CD14-positive monocyte (primary cell): ENCODE results near the gene ULK3. TPM values are rescaled to one million over a fixed set of nuclear protein-coding genes. Genes with fewer than 3 reads are reported as not detected.

ENCODE experiments used
- DNase-seq, 3 donors: peaks; one replicate each; pipeline ENCODE4 v3.0.0-alpha.2; 2011 to 2022
- H2AFZ ChIP-seq: 2 replicates; pipeline ENCODE4 v1.6.0; 2012; ENCODE audit warnings: mild to moderate bottlenecking, low read depth, low read length, inconsistent platforms; ENCODE audit not compliant: insufficient read depth, poor library complexity, severe bottlenecking
- H3K27ac ChIP-seq, 2 donors: 1 replicate in 1 of 2; 2 replicates in 1 of 2; pipeline ENCODE4 v1.5.1; 2012 to 2013; ENCODE audit warnings: low read length in 2 of 2, control low read depth in 1 of 2, inconsistent platforms in 1 of 2, low read depth in 1 of 2, mild to moderate bottlenecking in 1 of 2
- H3K27me3 ChIP-seq, 2 donors: one replicate each; pipeline versions ENCODE4 v1.6.0 to v1.6.1; 2011 to 2013; ENCODE audit warnings: low read length in 2 of 2; ENCODE audit not compliant: control insufficient read depth in 2 of 2, insufficient read depth in 2 of 2
- H3K36me3 ChIP-seq, 2 donors: replicated peaks in 1 of 2; 1 replicate in 1 of 2; 2 replicates in 1 of 2; pipeline versions ENCODE4 v1.5.1 to v1.6.1; 2012 to 2013; ENCODE audit warnings: low read length in 2 of 2, control low read depth in 1 of 2, inconsistent platforms in 1 of 2, mild to moderate bottlenecking in 1 of 2; ENCODE audit not compliant: insufficient read depth in 2 of 2, control insufficient read depth in 1 of 2
- H3K4me1 ChIP-seq, 2 donors: 1 replicate in 1 of 2; 2 replicates in 1 of 2; pipeline versions ENCODE4 v1.5.1 to v1.6.1; 2012 to 2013; ENCODE audit warnings: low read length in 2 of 2, control low read depth in 1 of 2, inconsistent platforms in 1 of 2, mild to moderate bottlenecking in 1 of 2, moderate library complexity in 1 of 2; ENCODE audit not compliant: insufficient read depth in 2 of 2, control insufficient read depth in 1 of 2
- H3K4me2 ChIP-seq: replicated peaks from 2 replicates; pipeline ENCODE3; 2012; ENCODE audit warnings: low read length, moderate library complexity, mild to moderate bottlenecking; ENCODE audit not compliant: poor library complexity, severe bottlenecking; ENCODE audit errors: extremely low read depth
- H3K4me3 ChIP-seq, 3 experiments: fragments of 200-600 bp in 1 of 3; sonication (generic) in 1 of 3; replicated peaks in 1 of 3; 1 replicate in 2 of 3; 2 replicates in 1 of 3; pipeline ENCODE4 v1.5.1; 2011 to 2013; ENCODE audit warnings: low read length in 3 of 3, mild to moderate bottlenecking in 3 of 3, control low read depth in 2 of 3, low read depth in 2 of 3, inconsistent platforms in 1 of 3, moderate library complexity in 1 of 3
- H3K79me2 ChIP-seq: 2 replicates; pipeline ENCODE4 v1.6.0; 2012; ENCODE audit warnings: mild to moderate bottlenecking, control low read depth, inconsistent platforms, low read length, moderate library complexity; ENCODE audit not compliant: insufficient read depth
- H3K9ac ChIP-seq: 2 replicates; pipeline ENCODE4 v1.6.0; 2017; ENCODE audit warnings: low read length, mild to moderate bottlenecking; ENCODE audit not compliant: insufficient read depth, poor library complexity, severe bottlenecking
- H3K9me3 ChIP-seq, 2 donors: replicated peaks in 1 of 2; 1 replicate in 1 of 2; 2 replicates in 1 of 2; pipeline versions ENCODE4 v1.5.1 to v1.6.1; 2012 to 2013; ENCODE audit warnings: low read length in 2 of 2, control low read depth in 1 of 2; ENCODE audit not compliant: control insufficient read depth in 1 of 2, insufficient read depth in 1 of 2
- H4K20me1 ChIP-seq: 2 replicates; pipeline ENCODE4 v1.6.0; 2012; ENCODE audit warnings: mild to moderate bottlenecking, low read length, control low read depth, moderate library complexity; ENCODE audit not compliant: insufficient read depth
- H3K27ac Mint-ChIP-seq, 7 donors: one replicate each; pipeline ENCODE4 v1.8.0; 2020; ENCODE audit warnings: mild to moderate bottlenecking in 7 of 7, mixed read lengths in 7 of 7, moderate library complexity in 6 of 7, inconsistent platforms in 2 of 7
- H3K27me3 Mint-ChIP-seq, 3 donors: one replicate each; pipeline ENCODE4 v1.8.0; 2021 to 2022; ENCODE audit warnings: low read depth in 3 of 3, mild to moderate bottlenecking in 3 of 3, mixed read lengths in 3 of 3, moderate library complexity in 3 of 3, inconsistent platforms in 1 of 3
- H3K36me3 Mint-ChIP-seq, 2 donors: one replicate each; pipeline ENCODE4 v1.8.0; 2020; ENCODE audit warnings: mixed read lengths in 2 of 2, inconsistent platforms in 1 of 2, mild to moderate bottlenecking in 1 of 2
- H3K4me1 Mint-ChIP-seq: one replicate; pipeline ENCODE4 v1.8.0; 2020; ENCODE audit warnings: mild to moderate bottlenecking, mixed read lengths
- H3K4me3 Mint-ChIP-seq, 2 donors: one replicate each; pipeline ENCODE4 v1.8.0; 2020; ENCODE audit warnings: mild to moderate bottlenecking in 2 of 2, mixed read lengths in 2 of 2, moderate library complexity in 1 of 2
- H3K9me3 Mint-ChIP-seq, 7 donors: one replicate each; pipeline ENCODE4 v1.8.0; 2020 to 2022; ENCODE audit warnings: mixed read lengths in 7 of 7, mild to moderate bottlenecking in 6 of 7, moderate library complexity in 6 of 7, inconsistent platforms in 2 of 7
- WGBS: methylation state at CpG from one replicate; pipeline ENCODE4 v1.1.5; 2013; ENCODE audit warnings: missing lambda C conversion rate; ENCODE audit not compliant: insufficient coverage; 5-methylcytosine and 5-hydroxymethylcytosine counted together
- intact Hi-C, 2 donors: fragments of 100-400 bp; cut with micrococcal nuclease; formaldehyde crosslinking; loops; one replicate each; pipeline versions ENCODE4 v1.15.0 to v1.15.1; 2023
- polyA plus RNA-seq, 3 donors: library from polyadenylated mRNA; depleted of rRNA in 1 of 3; unstranded in 2 of 3; stranded (reverse) in 1 of 3; fragments of 300-500 nt in 2 of 3; fragments of >200 nt in 1 of 3; fragmentation: Illumina TruSeq in 2 of 3; gene quantifications; 1 replicate in 2 of 3; 2 replicates in 1 of 3; pipeline ENCODE4 v1.2.3, GENCODE V29; 2012 to 2021
- TF ChIP-seq, protein P1 (sequence below): fragments of 200-600 bp; IDR thresholded peaks from one replicate; pipeline ENCODE4 v1.8.0; 2022; ENCODE audit warnings: antibody characterized with exemption, mild to moderate bottlenecking

The ULK3 gene
- polyA plus RNA-seq, 3 donors: 9.4 to 58.7 (median 16.0) TPM

- H3K27ac Mint-ChIP-seq: peak overlapping the region in 1 of 7 donors; percentile 25
- intact Hi-C loops: no loop called here
- DNase-seq: no peak
- H3K4me1 Mint-ChIP-seq: peaks cover 7% of the 10 kb centered on the region
- H3K36me3 ChIP-seq: peaks cover 77 to 84% of the 10 kb centered on the region in 2 donors
- peaks cover 0 to 1% (median 0%) of the 10 kb centered on the region in 3 donors for H3K27me3 Mint-ChIP-seq
- no peak overlapping the region for H2AFZ ChIP-seq
- no peak overlapping the region for H3K4me3 Mint-ChIP-seq
- no peaks in the 10 kb centered on the region for H3K4me1 ChIP-seq
- H3K9me3 Mint-ChIP-seq: no peaks in the 10 kb centered on the region
- H3K79me2 ChIP-seq: peaks cover 32% of the 10 kb centered on the region
- H3K36me3 Mint-ChIP-seq: peaks cover 72 to 88% of the 10 kb centered on the region in 2 donors
- H3K27ac ChIP-seq: no peak overlapping the region
- no peak overlapping the region for H3K9ac ChIP-seq
- H3K4me3 ChIP-seq: no peak overlapping the region
- 96% methylated on average over 7 of the region's 7 CpGs for WGBS
- TF ChIP-seq, protein P1, sequence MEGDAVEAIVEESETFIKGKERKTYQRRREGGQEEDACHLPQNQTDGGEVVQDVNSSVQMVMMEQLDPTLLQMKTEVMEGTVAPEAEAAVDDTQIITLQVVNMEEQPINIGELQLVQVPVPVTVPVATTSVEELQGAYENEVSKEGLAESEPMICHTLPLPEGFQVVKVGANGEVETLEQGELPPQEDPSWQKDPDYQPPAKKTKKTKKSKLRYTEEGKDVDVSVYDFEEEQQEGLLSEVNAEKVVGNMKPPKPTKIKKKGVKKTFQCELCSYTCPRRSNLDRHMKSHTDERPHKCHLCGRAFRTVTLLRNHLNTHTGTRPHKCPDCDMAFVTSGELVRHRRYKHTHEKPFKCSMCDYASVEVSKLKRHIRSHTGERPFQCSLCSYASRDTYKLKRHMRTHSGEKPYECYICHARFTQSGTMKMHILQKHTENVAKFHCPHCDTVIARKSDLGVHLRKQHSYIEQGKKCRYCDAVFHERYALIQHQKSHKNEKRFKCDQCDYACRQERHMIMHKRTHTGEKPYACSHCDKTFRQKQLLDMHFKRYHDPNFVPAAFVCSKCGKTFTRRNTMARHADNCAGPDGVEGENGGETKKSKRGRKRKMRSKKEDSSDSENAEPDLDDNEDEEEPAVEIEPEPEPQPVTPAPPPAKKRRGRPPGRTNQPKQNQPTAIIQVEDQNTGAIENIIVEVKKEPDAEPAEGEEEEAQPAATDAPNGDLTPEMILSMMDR: no peak
- no peaks in the 10 kb centered on the region for H3K27me3 ChIP-seq
- H3K4me2 ChIP-seq: no peak overlapping the region
- H4K20me1 ChIP-seq: peaks cover 89% of the 10 kb centered on the region
- no peaks in the 10 kb centered on the region for H3K9me3 ChIP-seq
These were observed 9.0 kb upstream of the ULK3 start for GRCh38 chr15:74851960-74852359.

GRCh38 chr15:74850393-74850792 is 7.4 kb upstream of the ULK3 start:
- TF ChIP-seq, protein P1: no peak
- H3K27ac Mint-ChIP-seq: no peak overlapping the region
- H3K27me3 ChIP-seq: no peaks in the 10 kb centered on the region

More at GRCh38 chr15:74850393-74850792, 7.4 kb upstream of the ULK3 start:
- Mint-ChIP-seq H3K36me3 (peaks cover 74 to 90% of the 10 kb centered on the region in 2 donors), H3K9me3 (no peaks in the 10 kb centered on the region), H3K4me1 (peaks cover 2% of the 10 kb centered on the region), H3K4me3 (no peak overlapping the region), H3K27me3 (peaks cover 0 to 1% (median 0%) of the 10 kb centered on the region in 3 donors)
- Histone ChIP-seq H4K20me1 (peaks cover 74% of the 10 kb centered on the region), H3K4me2 (no peak overlapping the region), H3K4me1 (no peaks in the 10 kb centered on the region), H3K9me3 (no peaks in the 10 kb centered on the region), H3K79me2 (peaks cover 16% of the 10 kb centered on the region), H2AFZ (no peak overlapping the region), H3K36me3 (peaks cover 91 to 94% of the 10 kb centered on the region in 2 donors), H3K27ac (no peak overlapping the region), H3K4me3 (no peak overlapping the region), H3K9ac (no peak overlapping the region)
- intact Hi-C loops: no loop called here
- WGBS: 100% methylated on average over 3 of the region's 4 CpGs
- DNase-seq: no peak
